HepG2 (cell line): Measurements from ENCODE around the gene TADA3. TPM values are rescaled to one million over a fixed set of nuclear protein-coding genes. Genes with fewer than 3 reads are reported as not detected.
A peak's percentile ranks its signal among the peaks of the same experiment; 100 is the strongest.

Experiments
- GATAD1 ChIP-seq: IDR thresholded peaks from 2 replicates; pipeline ENCODE4 v1.6.1; 2016; ENCODE audit warnings: missing genetic modification reagents, missing compliant biosample characterization
- HOXD1 ChIP-seq: sonication (generic); formaldehyde crosslinking; IDR thresholded peaks from 2 replicates; pipeline ENCODE4 v1.5.0; 2020; ENCODE audit warnings: missing genetic modification reagents
- KLF11 ChIP-seq: IDR thresholded peaks from 2 replicates; pipeline ENCODE4 v1.6.1; 2016; ENCODE audit warnings: missing compliant biosample characterization
- MAFK ChIP-seq, 2 experiments: IDR thresholded peaks in 1 of 2; conservative IDR thresholded peaks in 1 of 2; 2 replicates each; pipeline ENCODE4 v1.6.1; 2011; ENCODE audit warnings: improper control_type of control experiment in 2 of 2, low read length in 2 of 2
- MBD4 ChIP-seq: IDR thresholded peaks from 2 replicates; pipeline ENCODE4 v1.6.1; 2012; ENCODE audit warnings: low read length, inconsistent platforms, borderline replicate concordance
- MED13 ChIP-seq: sonication (generic); formaldehyde crosslinking; IDR thresholded peaks from 2 replicates; pipeline ENCODE4 v1.5.0; 2020; ENCODE audit warnings: missing genetic modification reagents
- MTF1 ChIP-seq: sonication (generic); formaldehyde crosslinking; IDR thresholded peaks from 2 replicates; pipeline ENCODE4 v1.5.0; 2020; ENCODE audit warnings: missing genetic modification reagents
- NONO ChIP-seq, 2 experiments: fragments of 450-650 bp in 1 of 2; sonication (generic) in 1 of 2; formaldehyde crosslinking in 1 of 2; IDR thresholded peaks in 1 of 2; conservative IDR thresholded peaks in 1 of 2; 2 replicates each; pipeline versions ENCODE4 v1.6.1 to v1.8.0; 2017 to 2022; ENCODE audit warnings: mild to moderate bottlenecking in 1 of 2, missing genetic modification reagents in 1 of 2, moderate library complexity in 1 of 2
- PRDM10 ChIP-seq: sonication (generic); formaldehyde crosslinking; IDR thresholded peaks from 2 replicates; pipeline ENCODE4 v1.4.0; 2020; ENCODE audit warnings: low read depth, missing genetic modification reagents
- STAG1 ChIP-seq: sonication (generic); formaldehyde crosslinking; IDR thresholded peaks from 2 replicates; pipeline ENCODE4 v1.4.0; 2020; ENCODE audit warnings: missing genetic modification reagents
- TIGD3 ChIP-seq: sonication (generic); formaldehyde crosslinking; IDR thresholded peaks from 2 replicates; pipeline ENCODE4 v1.5.1; 2020; ENCODE audit warnings: mild to moderate bottlenecking, missing genetic modification reagents, borderline replicate concordance
- ZBTB7A ChIP-seq: sonication (generic); formaldehyde crosslinking; IDR thresholded peaks from 2 replicates; pipeline ENCODE4 v1.8.0; 2022; ENCODE audit warnings: mild to moderate bottlenecking, missing genetic modification reagents
- ZFP62 ChIP-seq: sonication (generic); formaldehyde crosslinking; IDR thresholded peaks from 2 replicates; pipeline ENCODE4 v1.4.0; 2020; ENCODE audit warnings: missing genetic modification reagents
- ZNF20 ChIP-seq: sonication (generic); formaldehyde crosslinking; IDR thresholded peaks from 2 replicates; pipeline ENCODE4 v1.4.0; 2020; ENCODE audit warnings: mild to moderate bottlenecking, moderate library complexity, missing genetic modification reagents
- ZNF24 ChIP-seq: fragments of 450-650 bp; IDR thresholded peaks from 2 replicates; pipeline ENCODE4 v1.6.1; 2017; ENCODE audit warnings: antibody characterized with exemption, mild to moderate bottlenecking
- ZNF251 ChIP-seq: sonication (generic); formaldehyde crosslinking; IDR thresholded peaks from 2 replicates; pipeline ENCODE4 v1.9.0; 2021; ENCODE audit warnings: mild to moderate bottlenecking, missing genetic modification reagents
- ZNF335 ChIP-seq: sonication (generic); formaldehyde crosslinking; IDR thresholded peaks from 2 replicates; pipeline ENCODE4 v1.4.0; 2020; ENCODE audit warnings: missing genetic modification reagents
- ZNF639 ChIP-seq: conservative IDR thresholded peaks from 2 replicates; pipeline ENCODE4 v1.6.1; 2018; ENCODE audit warnings: missing genetic modification reagents
- polyA plus RNA-seq, 8 experiments: library from polyadenylated mRNA; depleted of rRNA in 3 of 8; stranded (reverse) in 7 of 8; unstranded in 1 of 8; fragments of >200 nt; fragmentation: Illumina TruSeq in 4 of 8; extraction: Trizol in 4 of 8; gene quantifications; 2 replicates each; pipeline versions ENCODE4 v1.2.1 to v1.2.3, GENCODE V29; 2011 to 2016; ENCODE audit warnings: low read depth in 4 of 8, missing spikeins in 1 of 8, mixed read lengths in 1 of 8; ENCODE audit not compliant: insufficient read depth in 1 of 8
- total RNA-seq, 5 experiments: library from RNA; depleted of rRNA; stranded (reverse); fragments of >200 nt; fragmentation: Illumina TruSeq; extraction: Trizol; gene quantifications; 2 replicates each; pipeline ENCODE4 v1.2.3, GENCODE V29; 2016; ENCODE audit warnings: low read depth in 1 of 5
- TF ChIP-seq, protein P1 (sequence below): sonication (generic); formaldehyde crosslinking; IDR thresholded peaks from 2 replicates; pipeline ENCODE4 v1.4.0; 2020; ENCODE audit warnings: missing genetic modification reagents, borderline replicate concordance

The TADA3 gene
- total and polyA plus RNA-seq, 2 of the 13 experiments (the other 11 are each of a cell fraction or from before 2014, with no cell fraction given) = 32.1 to 37.1 TPM

GRCh38 chr3:9792405-9793160 lies at the start of gene TADA3, which contains the start of gene ARPC4 (continued):
- TF ChIP-seq, protein P1, sequence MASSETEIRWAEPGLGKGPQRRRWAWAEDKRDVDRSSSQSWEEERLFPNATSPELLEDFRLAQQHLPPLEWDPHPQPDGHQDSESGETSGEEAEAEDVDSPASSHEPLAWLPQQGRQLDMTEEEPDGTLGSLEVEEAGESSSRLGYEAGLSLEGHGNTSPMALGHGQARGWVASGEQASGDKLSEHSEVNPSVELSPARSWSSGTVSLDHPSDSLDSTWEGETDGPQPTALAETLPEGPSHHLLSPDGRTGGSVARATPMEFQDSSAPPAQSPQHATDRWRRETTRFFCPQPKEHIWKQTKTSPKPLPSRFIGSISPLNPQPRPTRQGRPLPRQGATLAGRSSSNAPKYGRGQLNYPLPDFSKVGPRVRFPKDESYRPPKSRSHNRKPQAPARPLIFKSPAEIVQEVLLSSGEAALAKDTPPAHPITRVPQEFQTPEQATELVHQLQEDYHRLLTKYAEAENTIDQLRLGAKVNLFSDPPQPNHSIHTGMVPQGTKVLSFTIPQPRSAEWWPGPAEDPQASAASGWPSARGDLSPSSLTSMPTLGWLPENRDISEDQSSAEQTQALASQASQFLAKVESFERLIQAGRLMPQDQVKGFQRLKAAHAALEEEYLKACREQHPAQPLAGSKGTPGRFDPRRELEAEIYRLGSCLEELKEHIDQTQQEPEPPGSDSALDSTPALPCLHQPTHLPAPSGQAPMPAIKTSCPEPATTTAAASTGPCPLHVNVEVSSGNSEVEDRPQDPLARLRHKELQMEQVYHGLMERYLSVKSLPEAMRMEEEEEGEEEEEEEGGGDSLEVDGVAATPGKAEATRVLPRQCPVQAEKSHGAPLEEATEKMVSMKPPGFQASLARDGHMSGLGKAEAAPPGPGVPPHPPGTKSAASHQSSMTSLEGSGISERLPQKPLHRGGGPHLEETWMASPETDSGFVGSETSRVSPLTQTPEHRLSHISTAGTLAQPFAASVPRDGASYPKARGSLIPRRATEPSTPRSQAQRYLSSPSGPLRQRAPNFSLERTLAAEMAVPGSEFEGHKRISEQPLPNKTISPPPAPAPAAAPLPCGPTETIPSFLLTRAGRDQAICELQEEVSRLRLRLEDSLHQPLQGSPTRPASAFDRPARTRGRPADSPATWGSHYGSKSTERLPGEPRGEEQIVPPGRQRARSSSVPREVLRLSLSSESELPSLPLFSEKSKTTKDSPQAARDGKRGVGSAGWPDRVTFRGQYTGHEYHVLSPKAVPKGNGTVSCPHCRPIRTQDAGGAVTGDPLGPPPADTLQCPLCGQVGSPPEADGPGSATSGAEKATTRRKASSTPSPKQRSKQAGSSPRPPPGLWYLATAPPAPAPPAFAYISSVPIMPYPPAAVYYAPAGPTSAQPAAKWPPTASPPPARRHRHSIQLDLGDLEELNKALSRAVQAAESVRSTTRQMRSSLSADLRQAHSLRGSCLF = no peak
- TF ChIP-seq HOXD1 (CRISPR knock-in tag) (no peak), ZNF335 (CRISPR knock-in tag) (no peak), KLF11 (CRISPR knock-in tag) (peak; percentile 58; the same call in 1 of the 2 replicates), MED13 (CRISPR knock-in tag) (no peak), STAG1 (CRISPR knock-in tag) (no peak), ZNF20 (CRISPR knock-in tag) (no peak), MBD4 (no peak), GATAD1 (peak; percentile 89), ZNF639 (CRISPR knock-in tag) (peak; percentile 38; the same call in 1 of the 2 replicates), ZNF24 (no peak), TIGD3 (CRISPR knock-in tag) (no peak; the same call in 1 of the 2 replicates), PRDM10 (CRISPR knock-in tag) (peak; percentile 99), MTF1 (CRISPR knock-in tag) (no peak), ZNF251 (no peak), ZFP62 (CRISPR knock-in tag) (no peak), ZBTB7A (CRISPR knock-in tag) (peak; percentile 15; the same call in 1 of the 2 replicates), NONO (IDR thresholded peaks at IDR 0.05) (no peak), NONO (CRISPR knock-in tag; conservative IDR thresholded peaks at IDR 0.05) (peak; percentile 67), MAFK (conservative IDR thresholded peaks at IDR 0.05 in 1 of 2, IDR thresholded peaks at IDR 0.05 in 1 of 2; ENCODE audit: low read length in 2 of 2) (no peak)
